NCI-H2081 (cell line): ENCODE results near the gene MMP14.
A peak's percentile ranks its signal among the peaks of the same experiment; 100 is the strongest.
"Not testable (repeated sequence)": the region's sequence is repeated elsewhere in the genome, so short reads cannot be mapped to it uniquely, and the experiment has no call there.

ENCODE experiments used
- DNase-seq, 2 experiments: peaks; one replicate each; lab custom pipeline; 2025; lab: John Stamatoyannopoulos, UW

The MMP14 gene

GRCh38 chr14:22842211-22843122 lies 6.1 kb downstream of the MMP14 start:
- no peak for DNase-seq

- no peak for DNase-seq
These were observed 6.9 kb downstream of the MMP14 start for GRCh38 chr14:22843123-22843925.

DNA sequence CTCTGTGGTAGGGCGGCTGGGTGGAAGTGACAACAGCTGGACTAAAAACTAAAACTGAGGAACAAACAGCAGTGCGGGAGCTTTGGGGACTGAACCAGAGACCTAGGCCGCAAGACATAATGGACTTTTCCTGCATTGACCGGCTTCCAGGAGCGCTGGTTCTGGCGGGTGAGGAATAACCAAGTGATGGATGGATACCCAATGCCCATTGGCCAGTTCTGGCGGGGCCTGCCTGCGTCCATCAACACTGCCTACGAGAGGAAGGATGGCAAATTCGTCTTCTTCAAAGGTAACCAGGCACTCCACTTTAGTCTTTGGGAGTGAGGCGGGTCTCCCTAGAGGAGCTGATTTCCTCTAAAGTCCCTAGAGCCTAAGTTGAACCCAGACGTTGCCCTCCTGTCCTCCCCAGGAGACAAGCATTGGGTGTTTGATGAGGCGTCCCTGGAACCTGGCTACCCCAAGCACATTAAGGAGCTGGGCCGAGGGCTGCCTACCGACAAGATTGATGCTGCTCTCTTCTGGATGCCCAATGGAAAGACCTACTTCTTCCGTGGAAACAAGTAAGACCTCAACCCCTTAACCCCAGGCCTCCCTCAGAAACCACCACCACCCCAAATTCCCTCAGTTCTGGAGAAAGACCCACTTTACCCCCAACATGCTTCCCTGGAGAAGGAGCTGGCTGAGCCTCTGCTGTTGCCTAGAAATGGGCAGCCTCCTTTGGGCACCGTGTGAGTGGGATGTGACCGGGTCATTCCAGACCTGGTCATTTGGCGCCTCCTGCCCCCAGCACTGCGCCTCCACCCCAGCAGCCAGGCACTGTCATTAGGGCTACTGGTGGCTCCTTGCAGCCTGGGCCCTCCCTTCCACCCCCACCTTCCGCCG lies 8.1 kb downstream of the MMP14 start:
- DNase-seq, result no peak

DNA sequence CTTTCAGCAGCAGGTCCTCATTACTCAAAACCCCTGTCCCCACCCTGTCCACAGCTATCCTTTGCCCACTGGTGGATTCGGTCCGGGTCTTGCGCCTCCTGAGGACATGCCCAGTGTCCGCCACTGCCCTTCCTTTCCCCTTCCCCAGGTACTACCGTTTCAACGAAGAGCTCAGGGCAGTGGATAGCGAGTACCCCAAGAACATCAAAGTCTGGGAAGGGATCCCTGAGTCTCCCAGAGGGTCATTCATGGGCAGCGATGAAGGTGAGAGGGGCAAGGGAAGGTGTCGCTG lies 8.7 kb downstream of the MMP14 start:
- no peak for DNase-seq

GRCh38 chr14:22845821-22846625 lies 9.6 kb downstream of the MMP14 start:
- DNase-seq, result no peak

DNA sequence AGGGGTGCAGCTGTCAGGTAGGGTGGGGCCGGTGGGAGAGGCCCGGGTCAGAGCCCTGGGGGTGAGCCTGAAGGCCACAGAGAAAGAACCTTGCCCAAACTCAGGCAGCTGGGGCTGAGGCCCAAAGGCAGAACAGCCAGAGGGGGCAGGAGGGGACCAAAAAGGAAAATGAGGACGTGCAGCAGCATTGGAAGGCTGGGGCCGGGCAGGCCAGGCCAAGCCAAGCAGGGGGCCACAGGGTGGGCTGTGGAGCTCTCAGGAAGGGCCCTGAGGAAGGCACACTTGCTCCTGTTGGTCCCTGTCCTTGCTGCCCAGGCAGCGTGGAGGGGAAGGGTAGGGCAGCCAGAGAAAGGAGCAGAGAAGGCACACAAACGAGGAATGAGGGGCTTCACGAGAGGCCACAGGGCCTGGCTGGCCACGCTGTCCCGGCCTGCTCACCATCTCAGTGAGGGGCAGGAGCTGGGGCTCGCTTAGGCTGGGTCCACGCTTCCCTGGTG lies 10.5 kb downstream of the MMP14 start:
- DNase-seq, result no peak

DNA sequence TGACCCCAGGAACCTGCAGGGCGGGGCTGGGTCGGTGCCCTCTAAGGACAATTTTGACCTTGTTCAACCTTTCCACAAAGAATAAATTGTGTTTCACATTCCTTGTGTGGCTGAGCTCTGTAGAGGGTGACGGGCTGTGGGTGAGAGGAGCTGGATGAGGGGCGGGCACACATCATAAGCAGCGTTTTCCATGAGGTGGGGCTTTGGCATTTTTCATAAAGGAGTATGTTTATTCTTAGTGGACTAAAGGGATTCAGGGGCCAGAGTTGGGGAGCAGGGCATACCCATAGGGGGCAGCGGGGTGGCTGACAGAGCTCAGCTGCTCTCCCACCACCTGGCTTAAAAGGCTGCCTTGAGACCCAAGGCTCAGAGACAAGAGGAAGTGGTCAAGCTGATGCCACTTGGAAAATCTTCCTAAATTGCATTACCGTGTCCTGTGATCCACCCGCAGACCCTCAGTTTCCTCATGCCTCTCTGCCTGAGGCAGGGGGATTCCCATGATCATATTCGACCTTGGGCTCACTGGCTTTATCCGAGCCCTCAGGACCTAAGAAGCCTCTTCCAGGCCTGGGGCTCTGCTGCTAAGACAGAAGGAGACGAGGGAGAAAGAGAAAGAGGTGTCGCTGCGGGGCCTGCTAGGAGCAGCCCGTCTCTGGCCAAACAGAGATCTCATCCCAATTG lies 11.4 kb downstream of the MMP14 start:
- DNase-seq, result no peak

DNA sequence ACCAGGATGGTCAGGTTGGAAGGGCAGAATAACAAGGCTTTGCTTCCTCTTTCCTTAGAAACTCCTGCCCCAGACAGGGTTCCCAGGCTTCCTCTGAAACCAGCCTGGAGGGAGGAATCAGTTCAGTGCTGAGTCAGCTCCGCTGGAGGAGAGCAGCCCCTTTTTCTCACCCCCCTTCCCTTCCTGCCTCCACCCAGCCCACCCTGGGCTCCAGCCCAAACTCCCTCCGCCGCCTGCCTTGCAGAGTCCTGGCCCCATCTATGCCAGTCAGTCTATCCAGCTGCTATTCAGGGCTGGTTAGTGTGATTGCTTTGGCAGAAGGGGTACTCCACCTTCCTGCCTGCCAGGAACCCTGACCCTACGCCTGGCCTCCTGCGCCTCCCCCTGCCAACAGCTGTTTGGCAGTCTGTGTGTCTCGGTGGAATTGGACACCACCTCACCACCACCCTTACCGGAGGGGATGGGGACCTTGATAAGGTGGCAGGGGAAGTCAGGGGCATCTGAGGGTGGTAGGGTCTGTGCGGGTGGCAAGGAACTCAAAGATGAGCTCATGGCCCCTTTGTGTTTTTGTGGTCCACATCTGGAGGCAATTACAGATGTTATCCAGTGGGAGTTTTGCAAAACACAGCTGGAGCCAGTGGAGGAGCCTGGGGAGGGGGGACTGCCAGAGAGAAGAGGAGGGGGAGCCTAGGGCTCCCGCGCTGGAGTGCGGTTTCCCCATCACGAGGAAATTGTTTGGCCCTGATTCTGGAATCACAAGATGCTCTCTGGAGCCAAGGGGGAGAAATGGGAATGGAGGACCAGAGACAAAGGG lies 12.2 kb downstream of the MMP14 start:
- no peak for DNase-seq

DNA sequence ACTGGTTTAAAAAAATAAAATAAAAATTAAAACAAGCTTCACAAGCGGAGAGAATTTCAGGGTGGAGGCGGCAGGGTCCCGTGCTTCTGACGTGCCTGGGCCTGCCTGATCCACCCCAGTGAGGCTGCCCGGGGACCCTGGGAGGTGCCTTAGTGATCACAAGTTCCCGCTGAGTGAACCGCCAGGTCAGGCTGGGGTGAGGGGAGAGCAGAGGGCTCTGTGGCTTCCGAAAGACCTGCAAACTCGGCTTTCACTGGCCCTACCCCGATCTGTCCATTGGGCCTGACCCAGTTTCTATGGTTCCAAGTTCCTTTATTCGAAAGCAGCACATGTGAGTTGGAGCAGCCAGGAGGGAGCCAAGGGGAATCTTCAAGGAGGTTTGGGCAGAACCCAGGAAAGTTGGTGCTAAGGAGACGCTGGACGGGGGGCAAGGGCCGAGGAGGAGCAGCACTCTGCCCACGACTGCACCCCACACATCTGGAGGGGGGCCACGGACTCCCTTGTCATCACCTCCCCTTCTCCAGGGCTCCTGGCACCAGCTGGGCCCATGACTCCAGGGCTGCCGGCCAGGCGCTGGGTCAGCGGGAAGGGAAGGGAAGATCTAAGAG lies 12.9 kb downstream of the MMP14 start:
- no peak for DNase-seq

DNA sequence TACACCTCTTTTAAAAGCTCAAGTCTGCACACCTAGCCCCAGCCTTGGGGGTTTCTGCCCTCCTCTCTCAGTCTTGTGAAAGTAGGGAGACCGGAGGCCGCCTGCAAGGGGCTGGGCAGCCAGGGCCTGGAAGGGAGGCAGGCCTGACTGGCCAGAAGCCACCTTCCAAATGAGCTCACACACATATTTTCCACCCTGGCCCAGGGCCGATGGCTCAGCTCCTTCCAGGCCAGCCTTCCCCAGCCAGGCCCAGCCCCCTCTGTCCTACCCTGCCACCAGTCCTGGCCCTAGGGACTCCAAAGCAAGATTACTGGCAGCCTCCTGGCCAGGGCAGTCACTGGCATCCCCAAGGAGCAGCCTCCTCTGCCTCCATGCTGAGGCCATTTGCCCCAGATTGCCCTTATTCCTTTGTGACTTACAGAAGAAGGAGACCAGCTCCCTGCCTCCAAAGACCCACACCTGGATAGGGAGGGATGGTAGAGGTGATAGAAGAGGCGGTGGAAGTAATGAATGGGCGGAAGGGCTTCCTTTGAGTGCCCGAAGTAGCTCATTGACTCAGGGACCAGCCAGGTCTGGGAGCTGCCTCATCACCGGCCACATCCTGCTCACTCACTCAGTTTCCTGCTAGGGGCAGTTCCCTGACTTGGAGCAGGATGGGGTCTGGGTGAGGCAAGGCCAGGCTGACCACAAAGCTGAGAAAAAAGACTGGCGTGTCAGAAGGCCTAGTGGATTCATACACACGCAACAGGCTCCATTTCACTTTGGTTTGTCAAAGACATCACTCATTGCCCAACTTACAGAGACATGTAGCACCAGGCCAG lies 14.8 kb downstream of the MMP14 start:
- DNase-seq, result no peak

DNA sequence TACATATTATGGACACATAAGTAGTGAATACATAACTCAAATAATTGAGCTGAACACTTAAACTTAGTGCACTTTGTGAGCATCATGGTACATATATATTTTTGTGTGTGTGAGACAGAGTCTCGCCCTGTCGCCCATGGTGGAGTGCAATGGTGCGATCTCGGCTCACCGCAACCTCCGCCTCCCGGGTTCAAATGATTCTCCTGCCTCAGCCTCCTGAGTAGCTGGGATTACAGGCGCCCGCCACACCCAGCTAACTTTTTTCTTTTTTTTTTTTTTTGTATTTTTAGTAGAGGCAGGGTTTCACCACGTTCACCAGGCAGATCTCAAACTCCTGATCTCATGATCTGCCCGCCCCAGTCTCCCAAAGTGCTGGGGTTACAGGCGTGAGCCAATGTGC lies 15.8 kb downstream of the MMP14 start:
- DNase-seq, result not testable (repeated sequence)

DNA sequence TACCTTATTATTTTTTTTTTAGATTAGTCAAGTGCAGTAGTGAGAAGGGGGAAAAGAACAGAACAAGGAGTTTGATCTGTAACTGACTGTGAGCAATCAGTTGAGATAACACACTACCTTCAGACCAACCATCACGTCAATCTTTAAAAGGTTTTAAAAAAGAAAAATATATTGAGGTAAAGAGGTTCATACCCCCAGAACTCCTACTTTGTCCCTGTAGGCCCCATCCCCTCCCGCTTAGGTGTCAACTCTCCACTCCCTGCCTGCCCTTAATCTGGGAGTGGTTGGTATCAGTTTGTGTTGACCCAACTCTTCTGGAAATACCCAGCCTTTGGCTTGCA lies 16.2 kb downstream of the MMP14 start:
- DNase-seq, result no peak

GRCh38 chr14:22852940-22853767 lies 16.8 kb downstream of the MMP14 start:
- peak; percentile 70 to 82 for DNase-seq

GRCh38 chr14:22854296-22854695 lies 17.9 kb downstream of the MMP14 start:
- DNase-seq, result not testable (repeated sequence)

- no peak for DNase-seq
These were observed 18.8 kb downstream of the MMP14 start for GRCh38 chr14:22854963-22855724.

GRCh38 chr14:22856428-22856827 lies 20.0 kb downstream of the MMP14 start:
- no peak for DNase-seq

DNA sequence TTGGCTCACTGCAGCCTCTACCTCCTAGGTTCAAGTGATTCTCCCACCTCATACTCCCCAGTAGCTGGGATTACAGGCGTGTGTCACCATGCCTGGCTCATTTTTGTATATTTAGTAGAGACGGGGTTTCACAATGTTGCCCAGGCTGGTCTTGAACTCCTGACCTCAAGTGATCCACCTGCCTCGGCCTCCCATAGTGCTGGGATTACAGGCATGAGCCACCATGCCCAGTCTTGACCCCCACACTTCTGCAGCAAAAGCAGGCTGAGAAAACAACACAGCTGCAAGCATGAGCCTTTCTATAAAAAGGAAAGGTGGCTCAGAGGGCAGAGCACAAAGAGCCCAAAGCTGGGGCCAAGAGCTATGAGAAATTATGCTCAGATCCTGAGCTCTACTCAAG lies 24.0 kb downstream of the MMP14 start:
- DNase-seq, result not testable (repeated sequence)
